ENCODE results near the gene ITGB7. TPM values are rescaled to one million over a fixed set of nuclear protein-coding genes. Genes with fewer than 3 reads are reported as not detected.

The ITGB7 gene, protein sequence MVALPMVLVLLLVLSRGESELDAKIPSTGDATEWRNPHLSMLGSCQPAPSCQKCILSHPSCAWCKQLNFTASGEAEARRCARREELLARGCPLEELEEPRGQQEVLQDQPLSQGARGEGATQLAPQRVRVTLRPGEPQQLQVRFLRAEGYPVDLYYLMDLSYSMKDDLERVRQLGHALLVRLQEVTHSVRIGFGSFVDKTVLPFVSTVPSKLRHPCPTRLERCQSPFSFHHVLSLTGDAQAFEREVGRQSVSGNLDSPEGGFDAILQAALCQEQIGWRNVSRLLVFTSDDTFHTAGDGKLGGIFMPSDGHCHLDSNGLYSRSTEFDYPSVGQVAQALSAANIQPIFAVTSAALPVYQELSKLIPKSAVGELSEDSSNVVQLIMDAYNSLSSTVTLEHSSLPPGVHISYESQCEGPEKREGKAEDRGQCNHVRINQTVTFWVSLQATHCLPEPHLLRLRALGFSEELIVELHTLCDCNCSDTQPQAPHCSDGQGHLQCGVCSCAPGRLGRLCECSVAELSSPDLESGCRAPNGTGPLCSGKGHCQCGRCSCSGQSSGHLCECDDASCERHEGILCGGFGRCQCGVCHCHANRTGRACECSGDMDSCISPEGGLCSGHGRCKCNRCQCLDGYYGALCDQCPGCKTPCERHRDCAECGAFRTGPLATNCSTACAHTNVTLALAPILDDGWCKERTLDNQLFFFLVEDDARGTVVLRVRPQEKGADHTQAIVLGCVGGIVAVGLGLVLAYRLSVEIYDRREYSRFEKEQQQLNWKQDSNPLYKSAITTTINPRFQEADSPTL
- total RNA-seq, result 1 to 10 TPM in 2 of 4 donors, under 1 TPM in 2; 0.40 to 5.8 (median 2.6) TPM

DNA sequence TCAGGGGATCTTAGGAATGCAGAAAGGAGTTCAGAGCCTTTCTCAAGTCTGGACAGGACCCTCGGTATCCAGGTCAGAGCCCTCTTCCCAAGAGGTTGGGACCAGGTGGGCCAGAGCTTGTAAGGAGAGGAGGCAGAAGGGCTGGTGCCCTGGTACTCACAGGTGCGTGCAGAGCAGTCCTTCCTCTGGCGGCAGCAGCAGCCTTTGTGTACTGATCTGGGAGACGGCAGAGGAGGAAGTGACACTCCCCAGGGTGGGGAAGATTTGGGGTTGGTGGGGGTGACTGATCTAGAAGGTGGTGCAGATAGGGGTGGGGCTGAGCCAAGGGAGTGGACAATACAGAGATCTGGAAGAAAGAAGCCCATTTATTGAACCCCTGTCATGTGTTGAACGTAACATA is at the start of gene ITGB7:
TSS of gene ITGB7 (minus strand) at position 210 of the 400 bp plus-strand sequence. CDS start 6,808 bp downstream, outside the sequence.
- Histone ChIP-seq H3K27me3 (no peaks in the 10 kb centered on the region), H3K27ac (no peak within 1 kb of the TSS), H3K9me3 (no peaks in the 10 kb centered on the region), H3K4me1 (peaks cover 0 to 18% (median 6%) of the 10 kb centered on the region in 3 donors), H3K36me3 (peaks cover 0 to 30% of the 10 kb centered on the region in 2 donors), H3K4me3 (no peak within 1 kb of the TSS)
- TF ChIP-seq POLR2A (IDR thresholded peaks at IDR 0.05) (no peak), POLR2AphosphoS5 (IDR thresholded peaks at IDR 0.05) (no peak), EP300 (IDR thresholded peaks at IDR 0.05) (no peak)
- TF ChIP-seq, protein P1, sequence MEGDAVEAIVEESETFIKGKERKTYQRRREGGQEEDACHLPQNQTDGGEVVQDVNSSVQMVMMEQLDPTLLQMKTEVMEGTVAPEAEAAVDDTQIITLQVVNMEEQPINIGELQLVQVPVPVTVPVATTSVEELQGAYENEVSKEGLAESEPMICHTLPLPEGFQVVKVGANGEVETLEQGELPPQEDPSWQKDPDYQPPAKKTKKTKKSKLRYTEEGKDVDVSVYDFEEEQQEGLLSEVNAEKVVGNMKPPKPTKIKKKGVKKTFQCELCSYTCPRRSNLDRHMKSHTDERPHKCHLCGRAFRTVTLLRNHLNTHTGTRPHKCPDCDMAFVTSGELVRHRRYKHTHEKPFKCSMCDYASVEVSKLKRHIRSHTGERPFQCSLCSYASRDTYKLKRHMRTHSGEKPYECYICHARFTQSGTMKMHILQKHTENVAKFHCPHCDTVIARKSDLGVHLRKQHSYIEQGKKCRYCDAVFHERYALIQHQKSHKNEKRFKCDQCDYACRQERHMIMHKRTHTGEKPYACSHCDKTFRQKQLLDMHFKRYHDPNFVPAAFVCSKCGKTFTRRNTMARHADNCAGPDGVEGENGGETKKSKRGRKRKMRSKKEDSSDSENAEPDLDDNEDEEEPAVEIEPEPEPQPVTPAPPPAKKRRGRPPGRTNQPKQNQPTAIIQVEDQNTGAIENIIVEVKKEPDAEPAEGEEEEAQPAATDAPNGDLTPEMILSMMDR (IDR thresholded peaks at IDR 0.05), result no peak
- 63 to 69% methylated on average over 1 to 2 of the region's 5 CpGs for WGBS, 2 donors (ENCODE audit: low coverage in 1 of 2)
- ATAC-seq, result peak; percentile 16

DNA sequence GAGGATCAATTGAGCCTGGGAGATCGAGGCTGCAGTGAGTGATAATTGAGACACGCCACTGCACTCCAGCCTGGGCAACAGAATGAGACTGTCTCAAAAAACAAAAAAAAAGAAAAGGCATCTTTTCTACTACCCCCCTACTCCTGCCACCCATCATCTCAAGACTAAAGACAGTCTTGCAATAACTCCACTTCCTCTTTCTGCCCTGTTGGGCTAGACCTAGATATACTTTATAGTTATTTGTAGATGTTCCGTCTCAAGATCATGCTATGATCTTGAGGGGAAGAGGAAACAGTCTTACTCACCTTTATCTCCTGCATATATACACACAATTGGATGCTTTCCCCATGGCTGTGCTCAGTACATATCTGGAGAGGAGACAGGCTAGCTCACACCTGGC is 48.9 kb upstream of the ITGB7 start:
- 72 to 88% methylated on average over 3 of the region's 3 CpGs for WGBS, 2 donors (ENCODE audit: low coverage in 1 of 2)
- no peaks in the 10 kb centered on the region for H3K27me3 ChIP-seq
- peaks cover 0 to 31% of the 10 kb centered on the region in 2 donors for H3K36me3 ChIP-seq
- TF ChIP-seq POLR2AphosphoS5 (IDR thresholded peaks at IDR 0.05) (no peak), EP300 (IDR thresholded peaks at IDR 0.05) (no peak), POLR2A (IDR thresholded peaks at IDR 0.05) (no peak)
- TF ChIP-seq, protein P1 (IDR thresholded peaks at IDR 0.05), result no peak
- peaks cover 0 to 29% (median 18%) of the 10 kb centered on the region in 3 donors for H3K4me1 ChIP-seq
- ATAC-seq, result no peak
- H3K9me3 ChIP-seq, result no peaks in the 10 kb centered on the region
- H3K4me3 ChIP-seq, result no peak overlapping the region
- no peak overlapping the region for H3K27ac ChIP-seq

DNA sequence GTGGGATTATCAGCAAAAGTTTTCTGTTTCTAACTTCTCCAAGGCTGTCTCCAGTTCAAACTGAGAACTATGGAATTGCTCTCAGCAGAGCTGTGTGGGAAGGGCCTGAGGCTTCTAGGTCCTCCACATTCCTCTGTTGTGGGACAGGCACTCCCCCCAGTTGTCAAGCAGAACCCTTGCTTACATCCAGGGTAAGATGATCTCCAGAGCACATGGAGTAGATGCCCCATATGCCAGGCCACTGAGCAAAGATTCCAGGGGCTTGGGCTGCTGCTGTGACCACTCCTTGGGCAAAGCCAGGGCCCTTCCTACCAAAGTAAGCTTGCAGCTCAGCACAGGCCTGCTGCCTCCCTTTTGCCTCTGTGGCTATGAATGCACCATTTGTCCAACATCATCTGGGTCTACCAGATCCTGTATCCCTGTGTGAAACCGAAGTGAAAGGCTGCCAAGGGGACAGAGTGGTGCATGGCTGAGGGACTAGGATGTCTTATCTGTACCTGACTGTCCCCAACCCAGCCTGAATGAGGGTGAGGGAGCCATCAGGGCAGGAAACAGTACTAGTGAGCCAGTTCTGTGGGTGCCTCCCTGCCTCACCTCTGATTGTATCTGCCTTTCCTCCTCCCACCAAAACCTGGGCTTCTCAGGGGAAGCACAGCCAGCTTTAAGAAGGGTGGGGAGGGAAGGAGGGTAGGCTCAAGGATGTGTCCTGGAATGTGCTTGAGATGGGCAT is 47.9 kb upstream of the ITGB7 start:
- no CpG with 5 or more reads among the region's 1 CpG for WGBS, 2 donors (ENCODE audit: low coverage in 1 of 2)
- Histone ChIP-seq H3K27ac (no peak overlapping the region), H3K27me3 (no peaks in the 10 kb centered on the region), H3K9me3 (no peaks in the 10 kb centered on the region), H3K4me1 (peaks cover 0 to 39% (median 21%) of the 10 kb centered on the region in 3 donors), H3K36me3 (peaks cover 0 to 31% of the 10 kb centered on the region in 2 donors), H3K4me3 (no peak overlapping the region)
- no peak for TF ChIP-seq EP300 (IDR thresholded peaks at IDR 0.05)
- TF ChIP-seq POLR2A (IDR thresholded peaks at IDR 0.05), result no peak
- TF ChIP-seq POLR2AphosphoS5 (IDR thresholded peaks at IDR 0.05), result no peak
- TF ChIP-seq, protein P1 (IDR thresholded peaks at IDR 0.05), result no peak
- ATAC-seq, result no peak

DNA sequence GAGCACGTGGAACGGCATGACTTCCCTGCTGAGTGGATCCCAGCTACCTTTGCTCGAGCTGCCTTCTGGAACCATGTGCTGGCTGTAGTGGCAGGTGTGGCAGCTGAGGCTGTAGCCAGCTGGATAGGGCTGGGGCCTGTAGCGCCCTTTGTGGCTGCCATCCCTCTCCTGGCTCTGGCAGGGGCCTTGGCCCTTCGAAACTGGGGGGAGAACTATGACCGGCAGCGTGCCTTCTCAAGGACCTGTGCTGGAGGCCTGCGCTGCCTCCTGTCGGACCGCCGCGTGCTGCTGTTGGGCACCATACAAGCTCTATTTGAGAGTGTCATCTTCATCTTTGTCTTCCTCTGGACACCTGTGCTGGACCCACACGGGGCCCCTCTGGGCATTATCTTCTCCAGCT is 46.2 kb upstream of the ITGB7 start:
- Histone ChIP-seq H3K4me1 (peaks cover 0 to 39% (median 21%) of the 10 kb centered on the region in 3 donors), H3K27me3 (no peaks in the 10 kb centered on the region), H3K9me3 (no peaks in the 10 kb centered on the region), H3K27ac (peak overlapping the region in 2 of 4 donors; percentile 83 to 90), H3K4me3 (peak overlapping the region in 1 of 2 donors; percentile 92), H3K36me3 (peaks cover 0 to 31% of the 10 kb centered on the region in 2 donors)
- 81% methylated on average over 6 of the region's 13 CpGs; no CpG with 5 or more reads in 1 of the 2 donors for WGBS, 2 donors (ENCODE audit: low coverage in 1 of 2)
- ATAC-seq, result no peak
- TF ChIP-seq EP300 (IDR thresholded peaks at IDR 0.05), result no peak
- TF ChIP-seq POLR2A (IDR thresholded peaks at IDR 0.05), result no peak
- no peak for TF ChIP-seq POLR2AphosphoS5 (IDR thresholded peaks at IDR 0.05)
- TF ChIP-seq, protein P1 (IDR thresholded peaks at IDR 0.05), result no peak
